Measurements from ENCODE around the gene POU2F2. TPM values are rescaled to one million over a fixed set of nuclear protein-coding genes. Genes with fewer than 3 reads are reported as not detected.

Gene POU2F2
- total RNA-seq, 1 experiment from 2014 or later, result 0.89 TPM

- no peak for DNase-seq (ENCODE audit: low read depth, low spot score)
- Histone ChIP-seq H3K79me2 (ENCODE audit: insufficient read depth, low read length) (no peaks in the 10 kb centered on the region), H3K9ac (ENCODE audit: low read length) (no peak overlapping the region), H3K27ac (ENCODE audit: low read depth, low read length) (no peak overlapping the region), H3K9me2 (ENCODE audit: insufficient read depth) (no peaks in the 10 kb centered on the region), H3K36me3 (ENCODE audit: control insufficient read depth in 1 of 2, insufficient read depth in 2 of 2, low read length in 2 of 2) (no peaks in the 10 kb centered on the region), H3K4me3 (replicated peaks in 1 of 2; ENCODE audit: low read depth in 1 of 2, low read length in 2 of 2) (no peak overlapping the region), H3K4me1 (ENCODE audit: control insufficient read depth in 1 of 2, insufficient read depth in 2 of 2, low read length in 2 of 2) (peaks cover 0 to 30% of the 10 kb centered on the region in 2 experiments; a peak in 2 of 4 replicates), H4K20me1 (ENCODE audit: insufficient read depth) (no peaks in the 10 kb centered on the region), H3K27me3 (ENCODE audit: insufficient read depth, low read length) (no peaks in the 10 kb centered on the region), H2AFZ (ENCODE audit: low read depth, low read length, poor library complexity, severe bottlenecking) (no peak overlapping the region), H3K4me2 (ENCODE audit: low read length) (no peak overlapping the region), H3K9me3 (ENCODE audit: control insufficient read depth in 1 of 2, insufficient read depth in 1 of 2, low read depth in 1 of 2, low read length in 2 of 2) (no peaks in the 10 kb centered on the region)
- CTCF ChIA-PET, result no interaction called here
- BruUV-seq (replicated peaks), result no TSS peak
- intact Hi-C loops (cut with micrococcal nuclease), result no loop called here
- TF ChIP-seq EZH2 (IDR thresholded peaks at IDR 0.05) (no peak), CBX3 (IDR thresholded peaks at IDR 0.05; ENCODE audit: low read depth) (no peak), ZNF274 (IDR thresholded peaks at IDR 0.05; ENCODE audit: low read depth, low read length) (no peak), TCF7L2 (IDR thresholded peaks at IDR 0.05; ENCODE audit: borderline replicate concordance, extremely low read depth, insufficient read depth, insufficient read length) (no peak), EZH2phosphoT487 (IDR thresholded peaks at IDR 0.05; ENCODE audit: borderline replicate concordance) (no peak), SIN3A (IDR thresholded peaks at IDR 0.05; ENCODE audit: low read depth) (no peak), SP1 (IDR thresholded peaks at IDR 0.05; ENCODE audit: low read depth) (no peak), ATF3 (IDR thresholded peaks at IDR 0.05) (no peak), SRF (IDR thresholded peaks at IDR 0.05; ENCODE audit: low read depth) (no peak), CEBPB (IDR thresholded peaks at IDR 0.05; ENCODE audit: low read depth) (no peak), EGR1 (IDR thresholded peaks at IDR 0.05; ENCODE audit: low read depth) (no peak), JUND (IDR thresholded peaks at IDR 0.05) (no peak), FOSL1 (IDR thresholded peaks at IDR 0.05; ENCODE audit: low read depth) (no peak), ZBTB33 (IDR thresholded peaks at IDR 0.05; ENCODE audit: extremely low read depth, insufficient replicate concordance, low read length) (no peak), YY1 (IDR thresholded peaks at IDR 0.05; ENCODE audit: extremely low read depth, insufficient replicate concordance, low read depth, low read length) (no peak)
- TF ChIP-seq, protein P1, sequence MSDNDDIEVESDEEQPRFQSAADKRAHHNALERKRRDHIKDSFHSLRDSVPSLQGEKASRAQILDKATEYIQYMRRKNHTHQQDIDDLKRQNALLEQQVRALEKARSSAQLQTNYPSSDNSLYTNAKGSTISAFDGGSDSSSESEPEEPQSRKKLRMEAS (IDR thresholded peaks at IDR 0.05), result no peak
- TF ChIP-seq, protein P2, sequence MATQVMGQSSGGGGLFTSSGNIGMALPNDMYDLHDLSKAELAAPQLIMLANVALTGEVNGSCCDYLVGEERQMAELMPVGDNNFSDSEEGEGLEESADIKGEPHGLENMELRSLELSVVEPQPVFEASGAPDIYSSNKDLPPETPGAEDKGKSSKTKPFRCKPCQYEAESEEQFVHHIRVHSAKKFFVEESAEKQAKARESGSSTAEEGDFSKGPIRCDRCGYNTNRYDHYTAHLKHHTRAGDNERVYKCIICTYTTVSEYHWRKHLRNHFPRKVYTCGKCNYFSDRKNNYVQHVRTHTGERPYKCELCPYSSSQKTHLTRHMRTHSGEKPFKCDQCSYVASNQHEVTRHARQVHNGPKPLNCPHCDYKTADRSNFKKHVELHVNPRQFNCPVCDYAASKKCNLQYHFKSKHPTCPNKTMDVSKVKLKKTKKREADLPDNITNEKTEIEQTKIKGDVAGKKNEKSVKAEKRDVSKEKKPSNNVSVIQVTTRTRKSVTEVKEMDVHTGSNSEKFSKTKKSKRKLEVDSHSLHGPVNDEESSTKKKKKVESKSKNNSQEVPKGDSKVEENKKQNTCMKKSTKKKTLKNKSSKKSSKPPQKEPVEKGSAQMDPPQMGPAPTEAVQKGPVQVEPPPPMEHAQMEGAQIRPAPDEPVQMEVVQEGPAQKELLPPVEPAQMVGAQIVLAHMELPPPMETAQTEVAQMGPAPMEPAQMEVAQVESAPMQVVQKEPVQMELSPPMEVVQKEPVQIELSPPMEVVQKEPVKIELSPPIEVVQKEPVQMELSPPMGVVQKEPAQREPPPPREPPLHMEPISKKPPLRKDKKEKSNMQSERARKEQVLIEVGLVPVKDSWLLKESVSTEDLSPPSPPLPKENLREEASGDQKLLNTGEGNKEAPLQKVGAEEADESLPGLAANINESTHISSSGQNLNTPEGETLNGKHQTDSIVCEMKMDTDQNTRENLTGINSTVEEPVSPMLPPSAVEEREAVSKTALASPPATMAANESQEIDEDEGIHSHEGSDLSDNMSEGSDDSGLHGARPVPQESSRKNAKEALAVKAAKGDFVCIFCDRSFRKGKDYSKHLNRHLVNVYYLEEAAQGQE (IDR thresholded peaks at IDR 0.05; ENCODE audit: low read depth), result no peak
- TF ChIP-seq, protein P3, sequence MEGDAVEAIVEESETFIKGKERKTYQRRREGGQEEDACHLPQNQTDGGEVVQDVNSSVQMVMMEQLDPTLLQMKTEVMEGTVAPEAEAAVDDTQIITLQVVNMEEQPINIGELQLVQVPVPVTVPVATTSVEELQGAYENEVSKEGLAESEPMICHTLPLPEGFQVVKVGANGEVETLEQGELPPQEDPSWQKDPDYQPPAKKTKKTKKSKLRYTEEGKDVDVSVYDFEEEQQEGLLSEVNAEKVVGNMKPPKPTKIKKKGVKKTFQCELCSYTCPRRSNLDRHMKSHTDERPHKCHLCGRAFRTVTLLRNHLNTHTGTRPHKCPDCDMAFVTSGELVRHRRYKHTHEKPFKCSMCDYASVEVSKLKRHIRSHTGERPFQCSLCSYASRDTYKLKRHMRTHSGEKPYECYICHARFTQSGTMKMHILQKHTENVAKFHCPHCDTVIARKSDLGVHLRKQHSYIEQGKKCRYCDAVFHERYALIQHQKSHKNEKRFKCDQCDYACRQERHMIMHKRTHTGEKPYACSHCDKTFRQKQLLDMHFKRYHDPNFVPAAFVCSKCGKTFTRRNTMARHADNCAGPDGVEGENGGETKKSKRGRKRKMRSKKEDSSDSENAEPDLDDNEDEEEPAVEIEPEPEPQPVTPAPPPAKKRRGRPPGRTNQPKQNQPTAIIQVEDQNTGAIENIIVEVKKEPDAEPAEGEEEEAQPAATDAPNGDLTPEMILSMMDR (IDR thresholded peaks at IDR 0.05 in 2 of 3, conservative IDR thresholded peaks at IDR 0.05 in 1 of 3; ENCODE audit: borderline replicate concordance in 1 of 3, insufficient read depth in 1 of 3, low read depth in 2 of 3, low read length in 2 of 3), result no peak
- RAD21 ChIA-PET (ENCODE audit: low non-redundant PET in 1 of 2, low total read pairs in 2 of 2, uncharacterized antibody in 2 of 2, unreplicated experiment in 2 of 2), result no interaction called here
- POLR2A ChIA-PET, result no interaction called here
- no peak for ATAC-seq
These were observed 43.0 kb downstream of the POU2F2 start for GRCh38 chr19:42089191-42089750.
